Endodermal cell (in vitro differentiated cells): ENCODE data around the gene SMC1A. TPM values are rescaled to one million over a fixed set of nuclear protein-coding genes. Genes with fewer than 3 reads are reported as not detected.

Experiments
- DNase-seq: peaks from one replicate; pipeline ENCODE4 v3.0.0-alpha.2; 2017
- H3K27ac ChIP-seq: 2 replicates; pipeline ENCODE4 v1.5.1; 2013; ENCODE audit warnings: mild to moderate bottlenecking, low read depth, low read length, moderate library complexity
- H3K27me3 ChIP-seq: 2 replicates; pipeline ENCODE4 v1.6.1; 2013; ENCODE audit warnings: mild to moderate bottlenecking, low read length, moderate library complexity; ENCODE audit not compliant: insufficient read depth, control insufficient read depth, poor library complexity, severe bottlenecking
- H3K36me3 ChIP-seq: 2 replicates; pipeline ENCODE4 v1.7.0; 2013; ENCODE audit warnings: mild to moderate bottlenecking, low read length, moderate library complexity; ENCODE audit not compliant: control insufficient read depth, insufficient read depth
- H3K4me1 ChIP-seq: one replicate; pipeline ENCODE4 v1.7.0; 2013; ENCODE audit warnings: low read length; ENCODE audit not compliant: control insufficient read depth, insufficient read depth
- H3K4me3 ChIP-seq: 2 replicates; pipeline ENCODE4 v1.5.1; 2013; ENCODE audit warnings: mild to moderate bottlenecking, low read length, moderate library complexity
- H3K9ac ChIP-seq: 2 replicates; pipeline ENCODE4 v1.6.1; 2013; ENCODE audit warnings: mild to moderate bottlenecking, low read length, moderate library complexity; ENCODE audit not compliant: poor library complexity, severe bottlenecking; ENCODE audit errors: extremely low read depth
- H3K9me3 ChIP-seq: 2 replicates; pipeline ENCODE4 v1.6.1; 2013; ENCODE audit warnings: mild to moderate bottlenecking, low read length, moderate library complexity; ENCODE audit not compliant: control insufficient read depth
- H3K27ac Mint-ChIP-seq: 2 replicates; pipeline ENCODE4 v1.8.0; 2020; ENCODE audit warnings: mixed read lengths
- H3K27me3 Mint-ChIP-seq: 2 replicates; pipeline ENCODE4 v1.8.0; 2021; ENCODE audit warnings: mild to moderate bottlenecking, mixed read lengths; ENCODE audit not compliant: insufficient read depth
- H3K36me3 Mint-ChIP-seq: 2 replicates; pipeline ENCODE4 v1.8.0; 2020; ENCODE audit warnings: low read depth, mixed read lengths
- H3K4me1 Mint-ChIP-seq: 2 replicates; pipeline ENCODE4 v1.8.0; 2020; ENCODE audit warnings: mixed read lengths
- H3K4me3 Mint-ChIP-seq: 2 replicates; pipeline ENCODE4 v1.8.0; 2020; ENCODE audit warnings: mild to moderate bottlenecking, moderate library complexity, mixed read lengths
- H3K9me3 Mint-ChIP-seq: 2 replicates; pipeline ENCODE4 v1.8.0; 2020; ENCODE audit warnings: mild to moderate bottlenecking, mixed read lengths
- WGBS, 2 experiments: methylation state at CpG; one replicate each; pipeline versions ENCODE4 v1.1.5 to v1.1.7; 2013; ENCODE audit warnings: missing lambda C conversion rate in 2 of 2, mixed read lengths in 1 of 2; ENCODE audit not compliant: insufficient coverage in 1 of 2, insufficient read length in 1 of 2; 5-methylcytosine and 5-hydroxymethylcytosine counted together
- total RNA-seq, 2 donors: library from RNA; stranded (reverse); fragmentation: NEBNext Ultra II Directional in 1 of 2; extraction: Animal tissue kit (Norgen Biotek cat#: 25700) in 1 of 2; gene quantifications; 2 replicates in 1 of 2; 3 replicates in 1 of 2; pipeline ENCODE4 v1.2.1, GENCODE V29; 2021
- TF ChIP-seq, protein P1 (sequence below): fragments of 200-600 bp; sonication (generic); conservative IDR thresholded peaks from 2 replicates; pipeline ENCODE4 v1.5.0; 2021; ENCODE audit warnings: antibody characterized with exemption, mild to moderate bottlenecking

Gene SMC1A
- total RNA-seq, 2 donors from 2014 or later = 89.0 to 121 TPM

DNA sequence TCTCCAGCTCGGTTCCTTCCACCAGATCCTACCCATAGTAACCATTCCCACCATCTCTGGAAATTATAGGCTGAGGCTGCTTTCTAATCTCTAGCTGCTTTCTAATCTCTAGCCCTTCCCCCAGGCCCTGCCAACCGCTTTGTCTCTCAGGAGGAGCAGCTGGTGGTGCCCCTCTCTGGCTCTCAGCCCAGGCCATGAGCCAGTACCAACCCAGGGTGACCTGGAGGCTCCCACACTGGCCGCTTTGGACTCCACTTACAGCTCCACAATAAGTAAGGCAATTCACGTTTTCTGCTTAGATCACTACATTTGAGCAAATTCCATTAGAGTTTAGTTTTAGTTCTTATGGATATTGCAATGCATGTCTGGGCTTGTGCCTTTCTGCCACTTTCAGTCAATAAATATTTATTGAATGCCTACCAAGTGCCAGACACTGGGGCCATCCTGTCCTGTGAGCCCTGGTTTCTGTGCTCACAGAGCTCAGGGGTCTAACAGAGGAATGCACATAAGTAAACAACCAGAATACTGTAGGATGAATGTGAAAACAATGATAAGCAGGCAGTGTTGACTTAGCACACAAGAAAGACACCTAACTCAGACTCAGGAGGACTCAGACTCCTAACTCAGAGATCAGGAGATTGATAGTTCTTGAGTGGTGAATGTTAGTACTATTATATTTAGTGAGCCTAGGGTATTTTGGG, 38.9 kb downstream of the SMC1A start:
- no peak overlapping the region for H3K9ac ChIP-seq
- H3K27ac ChIP-seq = no peak overlapping the region
- no peaks in the 10 kb centered on the region for H3K27me3 Mint-ChIP-seq
- peaks cover 51% of the 10 kb centered on the region for H3K36me3 Mint-ChIP-seq
- no peaks in the 10 kb centered on the region for H3K9me3 ChIP-seq
- no peaks in the 10 kb centered on the region for H3K4me1 ChIP-seq
- WGBS, 2 experiments = 96% methylated on average over 4 of the region's 4 CpGs; no CpG with 5 or more reads in 1 of the 2 experiments
- H3K27me3 ChIP-seq = no peaks in the 10 kb centered on the region
- H3K4me3 ChIP-seq = no peak overlapping the region
- DNase-seq = no peak
- H3K9me3 Mint-ChIP-seq = peaks cover 59% of the 10 kb centered on the region
- H3K4me1 Mint-ChIP-seq = peaks cover 2% of the 10 kb centered on the region
- H3K4me3 Mint-ChIP-seq = no peak overlapping the region
- peak overlapping the region; percentile 42 for H3K27ac Mint-ChIP-seq
- TF ChIP-seq, protein P1, sequence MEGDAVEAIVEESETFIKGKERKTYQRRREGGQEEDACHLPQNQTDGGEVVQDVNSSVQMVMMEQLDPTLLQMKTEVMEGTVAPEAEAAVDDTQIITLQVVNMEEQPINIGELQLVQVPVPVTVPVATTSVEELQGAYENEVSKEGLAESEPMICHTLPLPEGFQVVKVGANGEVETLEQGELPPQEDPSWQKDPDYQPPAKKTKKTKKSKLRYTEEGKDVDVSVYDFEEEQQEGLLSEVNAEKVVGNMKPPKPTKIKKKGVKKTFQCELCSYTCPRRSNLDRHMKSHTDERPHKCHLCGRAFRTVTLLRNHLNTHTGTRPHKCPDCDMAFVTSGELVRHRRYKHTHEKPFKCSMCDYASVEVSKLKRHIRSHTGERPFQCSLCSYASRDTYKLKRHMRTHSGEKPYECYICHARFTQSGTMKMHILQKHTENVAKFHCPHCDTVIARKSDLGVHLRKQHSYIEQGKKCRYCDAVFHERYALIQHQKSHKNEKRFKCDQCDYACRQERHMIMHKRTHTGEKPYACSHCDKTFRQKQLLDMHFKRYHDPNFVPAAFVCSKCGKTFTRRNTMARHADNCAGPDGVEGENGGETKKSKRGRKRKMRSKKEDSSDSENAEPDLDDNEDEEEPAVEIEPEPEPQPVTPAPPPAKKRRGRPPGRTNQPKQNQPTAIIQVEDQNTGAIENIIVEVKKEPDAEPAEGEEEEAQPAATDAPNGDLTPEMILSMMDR = no peak
- peaks cover 53% of the 10 kb centered on the region for H3K36me3 ChIP-seq

DNA sequence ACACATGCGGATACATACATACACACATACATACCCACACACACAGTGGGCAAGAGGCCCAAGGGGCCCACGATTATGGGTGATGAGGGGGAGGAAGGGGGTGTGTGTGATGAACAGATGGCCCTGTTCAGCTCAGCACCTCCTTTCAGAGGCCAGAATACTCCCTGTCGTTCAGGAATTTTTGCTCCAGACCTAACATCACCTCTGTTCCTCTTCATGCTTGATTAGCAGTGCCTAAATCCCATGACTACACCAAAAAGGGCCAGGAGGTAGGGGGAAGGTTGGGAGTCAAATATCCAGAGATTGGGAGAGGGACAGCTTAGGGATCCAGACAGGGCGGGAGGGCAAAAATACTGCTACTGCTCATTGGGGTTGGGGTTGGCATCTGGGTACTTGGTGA, 42.7 kb downstream of the SMC1A start:
- no peak overlapping the region for H3K27ac Mint-ChIP-seq
- no peak for DNase-seq
- peaks cover 41% of the 10 kb centered on the region for H3K36me3 Mint-ChIP-seq
- H3K9me3 Mint-ChIP-seq = peaks cover 64% of the 10 kb centered on the region
- Histone ChIP-seq H3K27me3 (no peaks in the 10 kb centered on the region), H3K27ac (no peak overlapping the region), H3K4me3 (no peak overlapping the region), H3K4me1 (no peaks in the 10 kb centered on the region), H3K36me3 (peaks cover 58% of the 10 kb centered on the region), H3K9ac (no peak overlapping the region), H3K9me3 (peaks cover 4% of the 10 kb centered on the region)
- TF ChIP-seq, protein P1 = no peak
- no peaks in the 10 kb centered on the region for H3K27me3 Mint-ChIP-seq
- no peak overlapping the region for H3K4me3 Mint-ChIP-seq
- WGBS, 2 experiments = 83% methylated on average over 1 of the region's 4 CpGs; no CpG with 5 or more reads in 1 of the 2 experiments
- H3K4me1 Mint-ChIP-seq = peaks cover 4% of the 10 kb centered on the region

DNA sequence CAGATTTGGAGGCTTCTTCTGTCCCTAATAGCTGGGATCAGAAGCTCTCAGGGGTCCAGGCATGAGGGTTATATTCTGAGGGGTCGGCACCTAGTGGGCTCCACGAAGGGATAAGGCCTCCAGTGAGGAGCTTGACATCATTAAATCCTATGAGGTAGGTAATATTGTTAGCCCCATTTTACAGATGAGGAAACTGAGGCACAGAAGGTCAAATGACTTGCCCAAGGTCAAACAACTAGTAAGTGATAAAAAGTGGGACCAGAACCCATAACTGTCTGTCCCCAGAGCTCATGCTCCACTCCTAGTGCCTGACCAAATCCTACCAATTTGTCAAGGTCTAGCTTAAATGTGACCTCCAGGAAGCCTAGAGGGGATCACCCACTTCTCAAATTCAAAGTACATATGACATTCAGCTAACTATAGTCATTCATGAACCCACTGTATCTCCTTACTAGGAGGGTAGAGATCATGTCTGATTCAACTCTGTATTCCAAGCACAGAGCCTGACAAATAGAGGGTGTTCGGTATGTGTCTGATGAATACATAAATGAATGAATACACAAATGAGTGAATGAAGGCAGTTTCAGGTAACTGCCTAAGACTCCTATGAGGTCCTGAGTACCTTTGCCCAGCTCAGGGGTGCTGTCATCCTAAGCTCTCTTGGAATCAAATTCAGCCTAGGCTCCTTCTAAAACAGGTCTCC, 43.3 kb downstream of the SMC1A start:
- Histone ChIP-seq H3K36me3 (peaks cover 57% of the 10 kb centered on the region), H3K4me1 (no peaks in the 10 kb centered on the region), H3K9ac (no peak overlapping the region), H3K9me3 (peaks cover 4% of the 10 kb centered on the region), H3K4me3 (no peak overlapping the region), H3K27me3 (no peaks in the 10 kb centered on the region), H3K27ac (no peak overlapping the region)
- Mint-ChIP-seq H3K27me3 (no peaks in the 10 kb centered on the region), H3K4me1 (peaks cover 4% of the 10 kb centered on the region), H3K9me3 (peaks cover 67% of the 10 kb centered on the region), H3K27ac (no peak overlapping the region), H3K4me3 (no peak overlapping the region), H3K36me3 (peaks cover 41% of the 10 kb centered on the region)
- 100% methylated on average over 3 of the region's 3 CpGs; no CpG with 5 or more reads in 1 of the 2 experiments for WGBS, 2 experiments
- DNase-seq = no peak
- TF ChIP-seq, protein P1 = no peak
